ENCODE measurements around the gene MMP13.
"Not testable (repeated sequence)": the region's sequence is repeated elsewhere in the genome, so short reads cannot be mapped to it uniquely, and the experiment has no call there.

Gene MMP13

DNA sequence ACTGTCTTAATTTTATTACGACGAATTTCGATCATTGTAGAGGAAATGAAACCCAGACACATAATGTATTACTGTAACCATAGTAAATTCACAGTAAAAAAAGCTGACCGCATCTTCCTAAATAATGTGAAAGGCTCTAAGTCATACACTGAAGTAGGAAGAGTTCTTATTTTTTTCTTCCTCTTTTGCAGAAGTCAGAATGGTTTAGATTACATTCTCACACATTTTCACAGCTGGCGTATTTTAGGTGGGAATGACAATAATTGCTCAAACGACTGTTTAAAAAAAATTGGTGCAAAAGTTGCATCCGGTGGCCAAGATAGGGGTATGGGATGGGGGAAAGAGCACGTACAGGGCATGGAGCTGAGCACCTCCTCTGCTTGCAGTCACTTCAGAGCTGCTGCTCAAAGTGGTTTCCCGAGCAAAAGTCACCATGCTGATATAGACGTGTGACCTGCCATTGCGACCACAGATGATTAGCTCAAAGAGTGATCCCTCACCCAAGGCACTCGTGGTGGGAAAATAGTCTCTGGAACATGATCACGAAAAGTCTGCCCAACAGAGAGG lies 35.3 kb downstream of the MMP13 start:
- H3K4me3 ChIP-seq (ENCODE audit: low read length): no peak overlapping the region
- no peaks in the 10 kb centered on the region for H3K36me3 ChIP-seq (ENCODE audit: insufficient read depth, low read depth, low read length)
- H3K9me3 ChIP-seq (ENCODE audit: insufficient read depth, low read depth, low read length): no peaks in the 10 kb centered on the region
- no peaks in the 10 kb centered on the region for H3K27me3 ChIP-seq (ENCODE audit: insufficient read depth, low read length)
- H3K4me1 ChIP-seq (ENCODE audit: insufficient read depth, low read length): no peaks in the 10 kb centered on the region
- no peak overlapping the region for H3K27ac ChIP-seq (ENCODE audit: low read length)
- H3K9ac ChIP-seq (ENCODE audit: low read depth, low read length): no peak overlapping the region

DNA sequence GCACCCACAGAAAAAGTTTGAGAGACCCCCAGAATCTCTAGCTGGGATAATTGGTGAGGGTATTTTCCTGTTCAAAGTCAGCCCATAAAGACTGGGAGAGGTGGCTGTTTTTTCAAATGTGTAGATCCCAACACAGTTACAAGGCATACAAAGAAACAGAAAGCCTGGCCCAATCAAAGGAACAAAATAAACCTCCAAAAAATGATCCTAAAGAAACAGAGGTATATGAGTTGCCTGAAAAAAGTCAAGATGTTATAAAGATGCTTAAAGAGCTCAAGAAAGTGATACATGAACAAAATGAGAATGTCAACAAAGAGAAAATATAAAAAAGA lies 40.5 kb downstream of the MMP13 start:
- no peak overlapping the region for H3K4me3 ChIP-seq (ENCODE audit: low read length)
- H3K9me3 ChIP-seq (ENCODE audit: insufficient read depth, low read depth, low read length): no peaks in the 10 kb centered on the region
- peaks cover 11% of the 10 kb centered on the region for H3K4me1 ChIP-seq (ENCODE audit: insufficient read depth, low read length)
- no peak overlapping the region for H3K27ac ChIP-seq (ENCODE audit: low read length)
- H3K27me3 ChIP-seq (ENCODE audit: insufficient read depth, low read length): no peaks in the 10 kb centered on the region
- H3K36me3 ChIP-seq (ENCODE audit: insufficient read depth, low read depth, low read length): no peaks in the 10 kb centered on the region
- H3K9ac ChIP-seq (ENCODE audit: low read depth, low read length): no peak overlapping the region

DNA sequence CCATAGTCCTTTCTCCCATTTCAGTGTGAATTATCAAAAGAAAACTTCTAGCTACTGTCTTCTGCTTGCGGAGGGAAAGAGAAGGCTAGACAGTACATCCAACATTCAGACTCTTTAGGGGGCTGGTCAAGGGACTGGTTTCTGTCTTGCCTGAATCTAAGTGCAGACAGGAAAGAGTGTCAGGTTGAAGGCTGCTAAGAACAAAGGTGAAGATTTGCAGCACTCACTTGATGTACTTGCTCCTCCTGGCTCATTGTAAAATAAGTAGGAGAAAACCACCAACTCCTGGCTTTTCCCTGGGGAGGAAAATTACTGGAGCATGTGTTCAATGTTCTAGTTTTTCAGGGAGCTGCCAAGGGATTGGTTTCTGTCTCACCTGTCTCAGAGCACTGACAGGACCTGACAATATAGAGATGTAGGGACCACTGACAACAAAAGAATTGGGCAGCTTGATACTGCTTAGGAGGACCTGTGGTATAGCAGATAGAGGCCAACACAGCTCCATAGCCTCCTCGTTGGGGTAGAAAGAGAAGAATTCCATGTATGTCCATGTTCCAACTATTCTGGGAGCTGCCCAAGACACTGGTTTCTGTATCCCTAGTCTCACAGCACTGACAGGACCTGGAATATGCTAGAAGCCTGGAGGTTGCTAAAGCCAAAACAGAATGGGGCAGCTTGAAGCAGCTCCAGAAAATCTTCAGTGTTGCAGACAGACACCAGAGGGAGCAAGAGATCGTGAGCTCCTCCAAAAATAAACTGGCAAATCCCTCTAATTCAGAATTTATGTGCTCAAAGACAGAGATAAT lies 41.1 kb downstream of the MMP13 start:
- Histone ChIP-seq H3K4me1 (ENCODE audit: insufficient read depth, low read length) (peaks cover 11% of the 10 kb centered on the region), H3K27ac (ENCODE audit: low read length) (no peak overlapping the region), H3K4me3 (ENCODE audit: low read length) (no peak overlapping the region), H3K27me3 (ENCODE audit: insufficient read depth, low read length) (no peaks in the 10 kb centered on the region), H3K9ac (ENCODE audit: low read depth, low read length) (no peak overlapping the region), H3K9me3 (ENCODE audit: insufficient read depth, low read depth, low read length) (no peaks in the 10 kb centered on the region), H3K36me3 (ENCODE audit: insufficient read depth, low read depth, low read length) (no peaks in the 10 kb centered on the region)

DNA sequence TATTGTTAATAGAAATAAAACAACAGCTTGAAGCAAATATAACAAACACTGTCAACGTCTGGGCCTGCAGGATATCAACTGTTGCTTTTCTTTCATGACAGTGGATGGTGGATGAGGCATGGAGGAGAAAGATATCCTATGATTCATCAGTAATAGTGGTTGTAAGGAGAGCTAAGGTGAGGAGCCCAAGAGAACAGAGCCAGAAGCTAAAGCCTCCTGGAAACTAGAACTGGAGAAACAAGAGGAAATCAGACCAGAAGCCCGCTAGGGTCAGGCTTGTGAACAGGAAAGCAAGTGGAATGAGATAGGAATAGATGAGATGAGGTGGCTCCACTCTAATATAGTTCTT lies 43.1 kb downstream of the MMP13 start:
- no peak overlapping the region for H3K4me3 ChIP-seq (ENCODE audit: low read length)
- H3K4me1 ChIP-seq (ENCODE audit: insufficient read depth, low read length): peaks cover 11% of the 10 kb centered on the region
- H3K27ac ChIP-seq (ENCODE audit: low read length): no peak overlapping the region
- no peak overlapping the region for H3K9ac ChIP-seq (ENCODE audit: low read depth, low read length)
- H3K36me3 ChIP-seq (ENCODE audit: insufficient read depth, low read depth, low read length): no peaks in the 10 kb centered on the region
- H3K27me3 ChIP-seq (ENCODE audit: insufficient read depth, low read length): no peaks in the 10 kb centered on the region
- H3K9me3 ChIP-seq (ENCODE audit: insufficient read depth, low read depth, low read length): no peaks in the 10 kb centered on the region

DNA sequence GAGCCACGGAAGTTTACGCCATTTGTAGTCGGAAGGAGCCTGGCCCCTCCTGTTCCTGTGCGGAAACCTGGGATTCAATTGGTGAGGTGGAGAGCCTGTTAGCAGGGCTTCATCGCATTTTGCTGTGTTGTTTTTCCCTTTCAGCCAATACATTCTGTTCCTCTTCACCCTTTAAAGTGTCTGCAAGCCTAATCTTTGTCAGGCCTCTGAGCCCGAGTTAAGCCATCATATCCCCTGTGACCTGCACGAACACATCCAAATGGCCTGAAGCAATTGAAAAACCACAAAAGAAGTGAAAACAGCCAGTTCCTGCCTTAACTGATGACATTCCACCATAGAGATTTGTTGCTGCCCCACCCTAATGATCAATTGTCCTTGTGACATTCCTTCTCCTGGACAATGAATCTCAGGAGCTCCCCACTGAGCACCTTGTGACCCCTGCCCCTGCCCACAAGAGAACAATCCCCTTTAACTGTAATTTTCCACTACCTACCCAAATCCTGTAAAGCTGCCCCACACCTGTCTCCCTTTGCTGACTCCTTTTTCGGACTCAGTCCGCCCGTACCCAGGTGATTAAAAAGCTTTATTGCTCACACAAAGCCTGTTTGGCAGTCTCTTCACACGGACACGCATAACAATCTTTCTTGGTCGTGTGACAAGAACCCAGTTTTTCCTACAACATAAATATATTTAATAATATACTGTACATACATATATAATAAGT lies 43.6 kb downstream of the MMP13 start:
- no peaks in the 10 kb centered on the region for H3K9me3 ChIP-seq (ENCODE audit: insufficient read depth, low read depth, low read length)
- H3K36me3 ChIP-seq (ENCODE audit: insufficient read depth, low read depth, low read length): no peaks in the 10 kb centered on the region
- no peak overlapping the region for H3K27ac ChIP-seq (ENCODE audit: low read length)
- no peaks in the 10 kb centered on the region for H3K27me3 ChIP-seq (ENCODE audit: insufficient read depth, low read length)
- H3K4me1 ChIP-seq (ENCODE audit: insufficient read depth, low read length): peaks cover 11% of the 10 kb centered on the region
- H3K9ac ChIP-seq (ENCODE audit: low read depth, low read length): no peak overlapping the region
- no peak overlapping the region for H3K4me3 ChIP-seq (ENCODE audit: low read length)

DNA sequence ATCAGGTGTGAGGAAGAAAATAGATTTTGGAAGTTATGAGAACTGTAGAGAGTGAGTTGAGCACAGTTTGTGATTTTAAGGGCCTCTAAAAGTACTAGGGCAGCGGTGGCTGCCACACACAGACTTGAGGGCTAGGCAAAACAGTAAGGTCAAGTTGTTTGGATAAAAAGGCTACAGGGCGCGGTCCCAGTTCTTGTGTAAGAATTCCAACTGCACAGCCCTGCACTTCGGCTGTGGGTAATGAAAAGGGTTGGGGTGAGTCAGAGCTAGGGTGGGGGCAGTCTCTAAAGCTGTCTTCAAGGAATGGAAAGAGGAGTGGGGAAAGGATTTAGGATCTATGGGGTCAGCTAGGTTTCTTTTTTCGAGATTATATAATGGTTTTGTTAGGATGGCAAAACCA lies 49.7 kb downstream of the MMP13 start:
- not testable (repeated sequence) for H3K4me1 ChIP-seq (ENCODE audit: insufficient read depth, low read length); H3K27ac ChIP-seq (ENCODE audit: low read length); H3K9ac ChIP-seq (ENCODE audit: low read depth, low read length); H3K27me3 ChIP-seq (ENCODE audit: insufficient read depth, low read length); H3K36me3 ChIP-seq (ENCODE audit: insufficient read depth, low read depth, low read length); H3K4me3 ChIP-seq (ENCODE audit: low read length); H3K9me3 ChIP-seq (ENCODE audit: insufficient read depth, low read depth, low read length)

DNA sequence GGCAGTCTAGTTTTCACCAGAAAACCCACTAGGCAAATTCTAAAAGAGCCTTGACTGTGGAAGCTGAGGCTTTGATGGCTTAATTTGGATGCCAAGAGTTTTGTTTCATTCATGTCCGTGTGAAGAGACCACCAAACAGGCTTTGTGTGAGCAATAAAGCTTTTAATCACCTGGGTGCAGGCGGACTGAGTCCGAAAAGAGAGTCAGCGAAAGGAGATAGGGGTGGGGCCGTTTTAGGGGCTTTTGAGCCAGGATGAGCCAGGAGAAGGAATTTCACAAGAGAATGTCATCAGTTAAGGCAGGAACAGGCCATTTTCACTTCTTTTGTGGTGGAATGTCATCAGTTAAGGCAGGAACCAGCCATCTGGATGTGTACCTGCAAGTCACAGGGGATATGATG lies 51.6 kb downstream of the MMP13 start:
- H3K9me3 ChIP-seq (ENCODE audit: insufficient read depth, low read depth, low read length); H3K36me3 ChIP-seq (ENCODE audit: insufficient read depth, low read depth, low read length); H3K9ac ChIP-seq (ENCODE audit: low read depth, low read length); H3K4me3 ChIP-seq (ENCODE audit: low read length); H3K27ac ChIP-seq (ENCODE audit: low read length); H3K27me3 ChIP-seq (ENCODE audit: insufficient read depth, low read length); H3K4me1 ChIP-seq (ENCODE audit: insufficient read depth, low read length): not testable (repeated sequence)

DNA sequence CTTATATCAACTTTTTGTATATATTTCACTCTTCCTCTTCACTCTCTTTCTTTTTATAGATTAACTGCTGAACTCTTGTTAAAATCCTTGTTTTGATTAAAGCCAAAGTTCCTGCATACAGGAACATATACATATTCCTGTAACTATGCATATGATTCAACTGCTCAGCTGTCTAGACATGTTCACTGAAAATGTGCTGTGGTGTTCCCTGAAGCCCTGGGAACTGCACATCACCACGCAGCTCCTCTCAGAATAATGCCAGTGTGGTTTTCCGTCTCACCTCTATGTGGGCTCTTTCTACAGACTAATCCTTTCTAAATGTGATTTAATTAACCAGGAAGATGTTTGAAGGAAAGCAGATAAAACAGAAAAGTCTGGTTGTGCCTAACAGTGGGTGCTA lies 55.2 kb downstream of the MMP13 start:
- Histone ChIP-seq H3K9me3 (ENCODE audit: insufficient read depth, low read depth, low read length) (no peaks in the 10 kb centered on the region), H3K36me3 (ENCODE audit: insufficient read depth, low read depth, low read length) (no peaks in the 10 kb centered on the region), H3K27me3 (ENCODE audit: insufficient read depth, low read length) (no peaks in the 10 kb centered on the region), H3K4me3 (ENCODE audit: low read length) (no peak overlapping the region), H3K27ac (ENCODE audit: low read length) (no peak overlapping the region), H3K9ac (ENCODE audit: low read depth, low read length) (no peak overlapping the region), H3K4me1 (ENCODE audit: insufficient read depth, low read length) (no peaks in the 10 kb centered on the region)

Measured in iPS-20b (cell line).